Skeletal muscle satellite cell (primary cell): Measurements from ENCODE around the gene NHERF1. TPM values are rescaled to one million over a fixed set of nuclear protein-coding genes. Genes with fewer than 3 reads are reported as not detected.

Experiments used
- H3K27me3 ChIP-seq: 2 replicates; pipeline ENCODE4 v1.7.0; 2013; ENCODE audit warnings: low read length; ENCODE audit not compliant: control insufficient read depth, insufficient read depth
- H3K36me3 ChIP-seq: 2 replicates; pipeline ENCODE4 v1.7.0; 2013; ENCODE audit warnings: mild to moderate bottlenecking, control low read depth, low read length; ENCODE audit not compliant: insufficient read depth
- H3K4me1 ChIP-seq: 2 replicates; pipeline ENCODE4 v1.7.0; 2013; ENCODE audit warnings: low read length; ENCODE audit not compliant: control insufficient read depth, insufficient read depth
- H3K4me2 ChIP-seq: 2 replicates; pipeline ENCODE4 v1.7.0; 2013; ENCODE audit warnings: mild to moderate bottlenecking, low read length
- H3K4me3 ChIP-seq: 2 replicates; pipeline ENCODE4 v1.7.0; 2013; ENCODE audit warnings: low read length
- H3K9ac ChIP-seq: 2 replicates; pipeline ENCODE4 v1.7.0; 2013; ENCODE audit warnings: mild to moderate bottlenecking, low read depth, low read length, moderate library complexity
- H3K9me3 ChIP-seq: replicated peaks from 2 replicates; pipeline ENCODE4 v1.7.0; 2013; ENCODE audit warnings: mild to moderate bottlenecking, control low read depth, low read length
- total RNA-seq: library from RNA; depleted of rRNA; stranded (reverse); fragments of >200 nt; gene quantifications from 2 replicates; pipeline ENCODE4 v1.2.3, GENCODE V29; 2012; rRNA removed

The NHERF1 gene
- total RNA-seq, result 15.5 and 18.3 TPM in 2 replicates

- H3K9ac ChIP-seq, result peak within 1 kb of the TSS; percentile 82
- peak within 1 kb of the TSS; percentile 82 for H3K4me3 ChIP-seq
- H3K27me3 ChIP-seq, result no peaks in the 10 kb centered on the region
- peak within 1 kb of the TSS; percentile 98 for H3K4me2 ChIP-seq
- peaks cover 37% of the 10 kb centered on the region for H3K4me1 ChIP-seq
- peaks cover 7% of the 10 kb centered on the region for H3K36me3 ChIP-seq
- no peaks in the 10 kb centered on the region for H3K9me3 ChIP-seq
Measured at GRCh38 chr17:74748529-74749278, at the start of gene NHERF1. Gene NHERF1 (plus strand): TSS chr17:74748628. CDS start chr17:74748847, 219 bp downstream.

- H3K4me3 ChIP-seq, result no peak overlapping the region
- H3K36me3 ChIP-seq, result no peaks in the 10 kb centered on the region
- no peaks in the 10 kb centered on the region for H3K4me1 ChIP-seq
- H3K9me3 ChIP-seq, result no peaks in the 10 kb centered on the region
- H3K4me2 ChIP-seq, result no peak overlapping the region
- H3K27me3 ChIP-seq, result peaks cover 2% of the 10 kb centered on the region
- H3K9ac ChIP-seq, result no peak overlapping the region
Measured at GRCh38 chr17:74699236-74699635, 49.2 kb upstream of the NHERF1 start.

GRCh38 chr17:74702116-74702871 is 46.1 kb upstream of the NHERF1 start:
- peaks cover 2% of the 10 kb centered on the region for H3K27me3 ChIP-seq
- no peak overlapping the region for H3K4me2 ChIP-seq
- no peak overlapping the region for H3K4me3 ChIP-seq
- H3K9ac ChIP-seq, result no peak overlapping the region
- no peaks in the 10 kb centered on the region for H3K9me3 ChIP-seq
- no peaks in the 10 kb centered on the region for H3K4me1 ChIP-seq
- no peaks in the 10 kb centered on the region for H3K36me3 ChIP-seq

- Histone ChIP-seq H3K9me3 (no peaks in the 10 kb centered on the region), H3K27me3 (peaks cover 2% of the 10 kb centered on the region), H3K4me2 (no peak overlapping the region), H3K9ac (no peak overlapping the region), H3K36me3 (no peaks in the 10 kb centered on the region), H3K4me1 (no peaks in the 10 kb centered on the region), H3K4me3 (no peak overlapping the region)
Measured at GRCh38 chr17:74703311-74703710, 45.1 kb upstream of the NHERF1 start.

- H3K4me2 ChIP-seq, result no peak overlapping the region
- no peaks in the 10 kb centered on the region for H3K36me3 ChIP-seq
- H3K9me3 ChIP-seq, result no peaks in the 10 kb centered on the region
- H3K9ac ChIP-seq, result no peak overlapping the region
- H3K4me3 ChIP-seq, result no peak overlapping the region
- H3K27me3 ChIP-seq, result peaks cover 2% of the 10 kb centered on the region
- no peaks in the 10 kb centered on the region for H3K4me1 ChIP-seq
Measured at GRCh38 chr17:74704544-74704943, 43.9 kb upstream of the NHERF1 start.

GRCh38 chr17:74711058-74711824 is 37.2 kb upstream of the NHERF1 start:
- H3K9ac ChIP-seq, result no peak overlapping the region
- H3K4me1 ChIP-seq, result no peaks in the 10 kb centered on the region
- peaks cover 23% of the 10 kb centered on the region for H3K27me3 ChIP-seq
- H3K9me3 ChIP-seq, result no peaks in the 10 kb centered on the region
- no peak overlapping the region for H3K4me2 ChIP-seq
- H3K36me3 ChIP-seq, result no peaks in the 10 kb centered on the region
- H3K4me3 ChIP-seq, result no peak overlapping the region

GRCh38 chr17:74712301-74712700 is 36.1 kb upstream of the NHERF1 start:
- Histone ChIP-seq H3K4me2 (no peak overlapping the region), H3K9ac (no peak overlapping the region), H3K36me3 (no peaks in the 10 kb centered on the region), H3K4me3 (no peak overlapping the region), H3K9me3 (no peaks in the 10 kb centered on the region), H3K4me1 (no peaks in the 10 kb centered on the region), H3K27me3 (peaks cover 23% of the 10 kb centered on the region)

GRCh38 chr17:74712756-74713155 is 35.7 kb upstream of the NHERF1 start, which contains the start of gene CD300LF:
Gene CD300LF (minus strand): TSS chr17:74712923. CDS start chr17:74712866, 57 bp downstream.
- no peak within 1 kb of the TSS for H3K9ac ChIP-seq
- H3K4me1 ChIP-seq, result no peaks in the 10 kb centered on the region
- H3K4me2 ChIP-seq, result no peak within 1 kb of the TSS
- H3K27me3 ChIP-seq, result peaks cover 23% of the 10 kb centered on the region
- no peaks in the 10 kb centered on the region for H3K36me3 ChIP-seq
- H3K9me3 ChIP-seq, result no peaks in the 10 kb centered on the region
- no peak within 1 kb of the TSS for H3K4me3 ChIP-seq

GRCh38 chr17:74713171-74713755 is 35.2 kb upstream of the NHERF1 start:
- H3K9me3 ChIP-seq, result no peaks in the 10 kb centered on the region

GRCh38 chr17:74715144-74715543 is 33.3 kb upstream of the NHERF1 start:
- H3K4me3 ChIP-seq, result no peak overlapping the region
- H3K4me1 ChIP-seq, result no peaks in the 10 kb centered on the region
- H3K27me3 ChIP-seq, result peaks cover 26% of the 10 kb centered on the region
- H3K36me3 ChIP-seq, result no peaks in the 10 kb centered on the region
- H3K9me3 ChIP-seq, result no peaks in the 10 kb centered on the region
- no peak overlapping the region for H3K4me2 ChIP-seq
- H3K9ac ChIP-seq, result no peak overlapping the region

More at GRCh38 chr17:74713171-74713755, 35.2 kb upstream of the NHERF1 start:
- Histone ChIP-seq H3K4me2 (no peak overlapping the region), H3K4me1 (no peaks in the 10 kb centered on the region), H3K36me3 (no peaks in the 10 kb centered on the region), H3K27me3 (peaks cover 23% of the 10 kb centered on the region), H3K4me3 (no peak overlapping the region), H3K9ac (no peak overlapping the region)

- H3K4me1 ChIP-seq, result no peaks in the 10 kb centered on the region
- no peak overlapping the region for H3K9ac ChIP-seq
- peaks cover 34% of the 10 kb centered on the region for H3K27me3 ChIP-seq
- H3K4me3 ChIP-seq, result no peak overlapping the region
- no peaks in the 10 kb centered on the region for H3K36me3 ChIP-seq
- no peaks in the 10 kb centered on the region for H3K9me3 ChIP-seq
- H3K4me2 ChIP-seq, result no peak overlapping the region
Measured at GRCh38 chr17:74720506-74720905, 27.9 kb upstream of the NHERF1 start.
